Lower leg skin (tissue), 3 donors: ENCODE measurements around the gene FAM170B.

Source experiments
- CTCF ChIP-seq, 3 donors: fragments of 450-650 bp; IDR thresholded peaks; one replicate each; pipeline ENCODE4 v1.5.1; 2016; ENCODE audit warnings: antibody characterized with exemption in 3 of 3, mild to moderate bottlenecking in 3 of 3, moderate library complexity in 2 of 3
- POLR2A ChIP-seq, 2 donors: fragments of 450-650 bp; IDR thresholded peaks; one replicate each; pipeline ENCODE4 v1.6.1; 2016 to 2017; ENCODE audit warnings: antibody characterized with exemption in 2 of 2, mild to moderate bottlenecking in 1 of 2, moderate library complexity in 1 of 2

DNA sequence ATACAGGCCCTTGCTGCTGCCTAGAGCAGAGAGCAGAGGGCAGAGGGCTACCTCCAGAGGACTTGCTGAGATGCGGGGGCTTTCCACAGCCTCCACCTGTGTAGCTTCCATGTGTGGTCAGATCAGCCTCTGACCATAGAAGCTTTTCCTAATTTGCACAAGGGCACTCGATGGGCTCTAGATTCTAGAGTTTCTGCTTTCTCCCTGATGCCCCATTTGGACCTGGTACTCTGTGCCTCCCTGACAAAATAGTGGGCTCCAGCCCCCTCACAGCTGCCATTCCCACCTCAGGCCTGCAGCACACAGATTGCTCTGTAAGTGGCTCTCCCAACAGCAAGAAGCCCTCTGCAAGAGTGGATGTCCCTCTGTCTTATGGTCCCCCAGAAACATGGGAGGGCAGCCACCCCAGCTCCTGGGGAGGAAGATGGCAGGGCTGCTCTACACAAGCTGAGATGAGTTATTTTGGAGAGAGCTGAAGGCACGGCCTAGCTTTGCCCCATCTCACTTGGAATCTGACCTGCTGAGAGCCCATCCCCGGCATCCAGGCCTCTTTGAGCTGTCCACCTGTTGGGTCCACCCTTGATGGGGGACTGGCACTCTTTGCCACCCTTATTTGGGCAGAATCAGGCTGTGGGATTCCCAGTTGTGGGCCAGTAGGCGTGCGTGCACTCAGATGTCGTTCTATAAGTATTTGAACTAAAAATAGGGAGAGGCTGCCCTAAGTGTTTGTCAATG is 37.7 kb upstream of the FAM170B start:
- no peak for TF ChIP-seq POLR2A (IDR thresholded peaks at IDR 0.05)
- no peak for TF ChIP-seq CTCF (IDR thresholded peaks at IDR 0.05)
